ACC112 (cell line): ENCODE measurements around the gene HOXD13.

Source experiments
- H2AFZ ChIP-seq: fragments of 200-600 bp; sonication (generic); one replicate; pipeline ENCODE4 v1.6.0; 2017; ENCODE audit warnings: antibody characterized with exemption, low read length; ENCODE audit not compliant: unreplicated experiment
- H3K27ac ChIP-seq: fragments of 200-600 bp; sonication (generic); 2 replicates; pipeline ENCODE4 v1.5.1; 2014; ENCODE audit warnings: low read depth, mild to moderate bottlenecking, antibody characterized with exemption, low read length, moderate library complexity
- H3K27me3 ChIP-seq: fragments of 200-600 bp; sonication (generic); 2 replicates; pipeline ENCODE4 v1.6.1; 2014; ENCODE audit warnings: mild to moderate bottlenecking, antibody characterized with exemption, low read length, moderate library complexity, mixed read lengths; ENCODE audit not compliant: insufficient read depth
- H3K36me3 ChIP-seq: fragments of 200-600 bp; sonication (generic); 2 replicates; pipeline ENCODE4 v1.6.1; 2016; ENCODE audit warnings: mild to moderate bottlenecking, antibody characterized with exemption, low read length, moderate library complexity, mixed read lengths; ENCODE audit not compliant: insufficient read depth
- H3K4me1 ChIP-seq: fragments of 200-600 bp; sonication (generic); one replicate; pipeline ENCODE4 v1.6.1; 2016; ENCODE audit warnings: low read length, mixed read lengths; ENCODE audit not compliant: insufficient read depth, unreplicated experiment, control insufficient read depth
- H3K4me3 ChIP-seq: fragments of 200-600 bp; sonication (generic); 2 replicates; pipeline ENCODE4 v1.5.1; 2014; ENCODE audit warnings: mild to moderate bottlenecking, low read depth, low read length
- H3K79me2 ChIP-seq: fragments of 200-600 bp; sonication (generic); one replicate; pipeline ENCODE4 v1.6.0; 2016; ENCODE audit warnings: low read length; ENCODE audit not compliant: control insufficient read depth, unreplicated experiment, insufficient read depth

HOXD13 gene

GRCh38 chr2:176096986-176097819, 4.7 kb downstream of the HOXD13 start:
- H3K4me1 ChIP-seq = no peaks in the 10 kb centered on the region
- H2AFZ ChIP-seq = no peak overlapping the region
- H3K27ac ChIP-seq = no peak overlapping the region
- no peaks in the 10 kb centered on the region for H3K79me2 ChIP-seq
- no peaks in the 10 kb centered on the region for H3K36me3 ChIP-seq
- H3K4me3 ChIP-seq = peak overlapping the region; percentile 67
- H3K27me3 ChIP-seq = peaks cover 97% of the 10 kb centered on the region

DNA sequence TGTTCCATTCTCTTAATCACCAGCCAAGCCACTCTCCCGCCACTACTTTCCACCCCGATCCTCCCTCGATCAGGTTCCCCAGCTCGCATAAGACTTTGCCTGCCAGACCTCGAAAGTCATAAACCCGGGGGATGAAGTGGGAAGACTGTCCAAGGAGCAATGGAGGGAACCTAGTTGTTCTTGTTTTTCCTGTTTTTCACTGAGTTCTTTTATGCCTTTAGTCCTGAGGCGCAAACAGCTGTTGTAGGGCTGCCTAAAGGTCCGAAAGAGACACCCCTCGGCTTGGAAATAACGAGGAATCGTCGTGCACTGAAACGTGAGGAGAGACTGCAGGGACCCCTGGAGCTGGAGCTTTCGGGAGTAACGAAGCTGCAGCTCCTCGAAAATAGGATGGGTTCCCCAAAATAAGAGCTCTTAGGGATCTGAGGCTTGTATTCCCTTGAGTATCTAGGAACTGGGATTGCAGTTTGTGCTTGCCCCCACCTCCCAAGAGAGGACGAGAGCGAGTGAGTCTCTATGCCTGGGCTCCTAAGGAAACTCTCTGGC, 5.4 kb downstream of the HOXD13 start:
- no peak overlapping the region for H3K27ac ChIP-seq
- H3K79me2 ChIP-seq = no peaks in the 10 kb centered on the region
- H3K36me3 ChIP-seq = no peaks in the 10 kb centered on the region
- H3K4me3 ChIP-seq = peak overlapping the region; percentile 52
- no peak overlapping the region for H2AFZ ChIP-seq
- H3K27me3 ChIP-seq = peaks cover 99% of the 10 kb centered on the region
- no peaks in the 10 kb centered on the region for H3K4me1 ChIP-seq

- 0 out of 2 replicates have a peak overlapping the region, but pooled peaks have one; percentile 52 for H3K4me3 ChIP-seq
- H3K4me1 ChIP-seq = no peaks in the 10 kb centered on the region
- H3K79me2 ChIP-seq = no peaks in the 10 kb centered on the region
- H3K36me3 ChIP-seq = no peaks in the 10 kb centered on the region
- no peak overlapping the region for H3K27ac ChIP-seq
- peaks cover 99% of the 10 kb centered on the region for H3K27me3 ChIP-seq
- no peak overlapping the region for H2AFZ ChIP-seq
These were observed 6.0 kb downstream of the HOXD13 start for GRCh38 chr2:176098366-176099158.

- Histone ChIP-seq H3K79me2 (no peaks in the 10 kb centered on the region), H3K36me3 (no peaks in the 10 kb centered on the region), H3K27me3 (peaks cover 99% of the 10 kb centered on the region), H3K27ac (no peak overlapping the region), H2AFZ (no peak overlapping the region), H3K4me1 (peaks cover under 1% of the 10 kb centered on the region), H3K4me3 (no peak overlapping the region)
These were observed 6.7 kb downstream of the HOXD13 start for GRCh38 chr2:176099159-176099727.

- Histone ChIP-seq H2AFZ (no peak within 1 kb of the TSS), H3K27ac (no peak within 1 kb of the TSS), H3K36me3 (no peaks in the 10 kb centered on the region), H3K4me1 (peaks cover 8% of the 10 kb centered on the region), H3K79me2 (no peaks in the 10 kb centered on the region), H3K4me3 (no peak within 1 kb of the TSS), H3K27me3 (peaks cover 99% of the 10 kb centered on the region)
These were observed 7.4 kb downstream of the HOXD13 start, which contains the start of gene HOXD12 for GRCh38 chr2:176099728-176100546. TSS of gene HOXD12 (plus strand) at chr2:176099795. CDS start at chr2:176099802, 7 bp downstream.

- Histone ChIP-seq H3K27me3 (peaks cover 99% of the 10 kb centered on the region), H3K27ac (no peak overlapping the region), H3K4me3 (no peak overlapping the region)
These were observed 8.1 kb downstream of the HOXD13 start for GRCh38 chr2:176100547-176101140.

DNA sequence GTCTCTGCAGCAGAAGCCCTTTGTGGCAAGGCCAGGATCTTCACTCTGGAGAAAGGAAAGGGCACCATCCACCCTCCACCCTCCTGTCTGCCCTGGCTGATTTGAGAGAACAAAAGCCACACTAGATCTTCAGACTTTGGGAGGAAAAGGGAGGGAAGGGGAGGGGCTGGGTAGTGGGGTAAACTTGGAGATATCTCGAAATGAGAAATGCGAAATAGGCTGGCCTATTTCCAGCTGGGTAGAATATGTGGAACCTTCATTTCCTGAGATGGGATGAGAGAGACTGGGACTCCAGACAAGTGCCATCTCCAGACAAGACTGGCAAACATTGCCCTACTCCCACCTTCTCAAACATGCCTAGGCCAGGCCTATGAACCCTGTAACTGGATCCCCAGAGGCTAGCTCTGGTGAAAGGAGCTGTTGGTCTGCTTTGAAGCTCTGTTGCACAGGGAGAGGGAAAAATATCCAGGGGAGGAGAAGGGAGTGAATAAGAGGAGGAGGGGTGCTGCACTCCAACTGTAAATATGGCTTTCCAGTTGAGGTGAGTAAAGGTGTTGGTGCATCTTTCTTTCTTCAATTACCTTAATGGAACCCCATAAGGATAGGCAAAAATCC, 8.8 kb downstream of the HOXD13 start:
- Histone ChIP-seq H3K27me3 (peaks cover 99% of the 10 kb centered on the region), H2AFZ (no peak overlapping the region), H3K4me3 (no peak overlapping the region), H3K36me3 (no peaks in the 10 kb centered on the region), H3K4me1 (peaks cover 8% of the 10 kb centered on the region), H3K79me2 (no peaks in the 10 kb centered on the region), H3K27ac (no peak overlapping the region)

More at GRCh38 chr2:176100547-176101140, 8.1 kb downstream of the HOXD13 start:
- H3K79me2 ChIP-seq = no peaks in the 10 kb centered on the region
- H3K36me3 ChIP-seq = no peaks in the 10 kb centered on the region
- H2AFZ ChIP-seq = no peak overlapping the region
- peaks cover 8% of the 10 kb centered on the region for H3K4me1 ChIP-seq

DNA sequence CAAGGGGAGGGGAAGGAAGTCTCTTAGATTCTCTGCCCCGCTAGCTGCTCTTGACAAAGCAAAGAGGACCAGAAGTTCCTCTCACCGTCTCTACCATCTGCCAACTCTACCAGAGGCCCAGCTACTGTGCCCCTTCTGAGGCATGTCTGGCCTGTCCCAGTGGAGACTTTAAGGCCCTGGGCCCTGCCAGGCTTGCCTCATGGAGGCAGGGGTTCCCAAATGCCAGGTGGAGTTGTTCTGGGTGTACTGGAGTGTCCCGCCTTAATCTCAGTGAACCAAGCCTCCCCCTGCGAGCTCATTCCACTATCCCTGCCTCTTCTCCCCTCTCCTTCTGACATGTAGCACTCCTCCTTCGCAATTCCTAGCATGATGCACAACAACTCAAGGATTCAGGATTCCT, 9.3 kb downstream of the HOXD13 start:
- no peaks in the 10 kb centered on the region for H3K36me3 ChIP-seq
- H3K4me1 ChIP-seq = peaks cover 8% of the 10 kb centered on the region
- H3K27me3 ChIP-seq = peaks cover 99% of the 10 kb centered on the region
- no peaks in the 10 kb centered on the region for H3K79me2 ChIP-seq
- H2AFZ ChIP-seq = no peak overlapping the region
- no peak overlapping the region for H3K4me3 ChIP-seq
- H3K27ac ChIP-seq = no peak overlapping the region

DNA sequence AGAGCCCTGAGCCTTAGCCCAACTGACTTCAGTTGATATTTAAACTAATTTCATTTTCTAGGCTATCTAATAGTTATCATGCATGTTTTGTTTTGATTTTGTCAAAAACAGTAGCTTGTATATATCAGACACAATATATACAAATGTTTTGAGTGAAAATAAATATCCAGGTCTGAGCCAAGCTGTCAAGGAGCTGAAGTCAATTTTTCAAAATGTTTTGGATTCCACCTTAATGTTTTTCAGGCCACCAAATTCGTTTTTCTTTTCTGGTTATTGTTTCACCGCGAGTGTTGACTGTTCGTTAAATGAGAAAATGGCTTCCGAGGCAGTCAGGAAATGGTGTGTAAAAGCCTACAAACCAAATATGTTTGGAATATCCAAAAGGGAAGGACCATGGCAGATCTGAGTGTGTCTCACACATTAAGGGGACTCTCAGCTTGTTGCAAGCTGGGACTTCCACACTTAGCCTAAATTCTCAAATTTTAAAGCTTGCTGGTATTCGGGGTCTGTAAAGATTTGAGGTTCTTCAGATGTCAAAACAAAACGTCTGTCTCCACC, 9.9 kb downstream of the HOXD13 start:
- Histone ChIP-seq H3K79me2 (no peaks in the 10 kb centered on the region), H3K27me3 (peaks cover 99% of the 10 kb centered on the region), H3K4me3 (no peak overlapping the region), H2AFZ (no peak overlapping the region), H3K4me1 (peaks cover 8% of the 10 kb centered on the region), H3K27ac (no peak overlapping the region), H3K36me3 (no peaks in the 10 kb centered on the region)
